Central memory CD8-positive, alpha-beta T cell (primary cell): Measurements from ENCODE around the gene ADARB1.

ENCODE experiments used
- ATAC-seq: fragments of 150-1000 bp; cut with Tn5 transposase; replicated peaks from 2 replicates; pipeline ENCODE4 v1.10.0; 2022; ENCODE audit warnings: mild to moderate bottlenecking, moderate FRiP score, moderate number of reproducible peaks; ENCODE audit not compliant: poor library complexity, severe bottlenecking; ENCODE audit errors: extremely low read depth
- DNase-seq, 2 donors: peaks; one replicate each; pipeline ENCODE4 v3.0.0; 2021; ENCODE audit warnings: low spot score in 2 of 2
- H3K27ac Mint-ChIP-seq: one replicate; pipeline ENCODE4 v1.8.0; 2022; ENCODE audit warnings: low read depth, mild to moderate bottlenecking, moderate library complexity, mixed read lengths
- H3K27me3 Mint-ChIP-seq: one replicate; pipeline ENCODE4 v1.8.0; 2022; ENCODE audit warnings: mixed read lengths
- H3K36me3 Mint-ChIP-seq: one replicate; pipeline ENCODE4 v1.8.0; 2022; ENCODE audit warnings: mild to moderate bottlenecking, moderate library complexity, mixed read lengths; ENCODE audit not compliant: insufficient read depth
- H3K4me1 Mint-ChIP-seq: one replicate; pipeline ENCODE4 v1.8.0; 2022; ENCODE audit warnings: mixed read lengths
- H3K4me3 Mint-ChIP-seq: one replicate; pipeline ENCODE4 v1.8.0; 2022; ENCODE audit warnings: mild to moderate bottlenecking, moderate library complexity, mixed read lengths
- H3K9me3 Mint-ChIP-seq: one replicate; pipeline ENCODE4 v1.8.0; 2022; ENCODE audit warnings: mixed read lengths

The ADARB1 gene

DNA sequence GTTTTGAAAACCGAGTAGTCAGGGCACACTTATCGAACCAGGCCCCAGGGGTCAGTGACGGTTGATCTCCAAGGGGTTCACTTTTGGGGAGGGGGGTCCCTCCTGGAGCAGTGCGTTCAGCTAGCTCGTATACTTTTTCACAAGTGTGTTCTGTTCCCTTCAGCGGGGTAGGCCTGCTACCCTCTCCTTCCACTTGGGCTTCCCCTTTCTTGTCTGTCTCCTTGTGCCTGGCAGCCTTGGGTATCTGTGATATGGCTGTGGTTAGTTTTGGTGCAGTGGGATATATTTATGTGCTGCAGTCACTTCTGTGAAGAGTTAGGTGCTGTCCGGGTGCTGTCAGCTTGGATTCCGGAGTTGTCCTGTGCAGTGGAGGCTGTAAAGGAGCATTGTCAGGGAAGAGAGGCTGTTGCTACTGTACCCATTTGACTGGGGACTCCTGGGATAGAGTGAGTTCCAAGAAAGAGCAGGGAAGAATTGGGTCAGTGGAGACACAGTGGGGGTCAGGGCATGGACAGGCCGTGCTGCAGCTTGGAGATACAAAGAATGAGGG lies 29.7 kb downstream of the ADARB1 start:
- no peaks in the 10 kb centered on the region for H3K27me3 Mint-ChIP-seq
- no peak overlapping the region for H3K27ac Mint-ChIP-seq
- ATAC-seq: no peak
- no peaks in the 10 kb centered on the region for H3K9me3 Mint-ChIP-seq
- H3K4me3 Mint-ChIP-seq: peak overlapping the region; percentile 6
- DNase-seq: no peak
- peaks cover 46% of the 10 kb centered on the region for H3K4me1 Mint-ChIP-seq
- peaks cover 2% of the 10 kb centered on the region for H3K36me3 Mint-ChIP-seq

GRCh38 chr21:45104560-45104959 lies 30.2 kb downstream of the ADARB1 start:
- peak overlapping the region; percentile 33 for H3K27ac Mint-ChIP-seq
- no peaks in the 10 kb centered on the region for H3K9me3 Mint-ChIP-seq
- peaks cover 2% of the 10 kb centered on the region for H3K36me3 Mint-ChIP-seq
- ATAC-seq (peak; percentile 28), DNase-seq (no peak)
- no peaks in the 10 kb centered on the region for H3K27me3 Mint-ChIP-seq
- peak overlapping the region; percentile 17 for H3K4me3 Mint-ChIP-seq
- peaks cover 50% of the 10 kb centered on the region for H3K4me1 Mint-ChIP-seq

- Mint-ChIP-seq H3K36me3 (peaks cover 2% of the 10 kb centered on the region), H3K27ac (no peak overlapping the region), H3K4me1 (peaks cover 56% of the 10 kb centered on the region), H3K9me3 (no peaks in the 10 kb centered on the region), H3K27me3 (no peaks in the 10 kb centered on the region), H3K4me3 (no peak overlapping the region)
- DNase-seq: no peak
- no peak for ATAC-seq
Observed at GRCh38 chr21:45105906-45106485, 31.6 kb downstream of the ADARB1 start.

DNA sequence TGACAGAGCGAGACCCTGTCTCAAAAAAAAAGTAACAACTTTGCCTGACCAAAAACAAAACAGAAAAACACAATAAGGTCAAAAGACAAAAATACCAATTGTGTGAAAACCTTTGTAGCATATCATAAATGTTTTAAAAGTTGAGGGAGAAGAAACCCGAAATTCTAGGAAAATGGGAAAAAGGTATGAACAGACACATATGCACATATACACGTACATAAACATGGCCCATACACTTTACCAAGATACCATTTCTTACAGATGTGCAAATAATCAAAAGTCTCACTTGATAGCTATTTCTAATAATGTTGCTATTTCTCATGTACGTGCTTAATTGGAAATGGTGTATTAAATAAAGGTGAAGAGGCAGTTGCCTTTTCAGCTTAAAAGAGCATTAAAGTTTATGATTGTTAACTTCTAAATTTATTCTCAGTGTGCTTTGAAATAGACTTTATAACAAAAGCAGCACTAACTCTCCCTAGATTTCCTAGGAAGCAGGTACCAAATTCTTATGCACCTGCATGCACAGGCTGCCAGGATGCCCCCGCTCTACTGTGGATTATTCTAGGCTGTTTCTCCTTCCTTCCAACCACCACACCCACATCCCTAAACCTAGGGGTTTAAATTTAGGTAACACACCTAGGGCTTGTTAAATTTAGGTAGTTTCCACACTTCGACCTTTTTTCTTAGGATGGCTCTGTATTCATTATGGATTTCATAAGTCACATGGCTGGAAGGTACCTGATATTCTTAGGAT lies 33.8 kb downstream of the ADARB1 start:
- peaks cover 66% of the 10 kb centered on the region for H3K4me1 Mint-ChIP-seq
- no peaks in the 10 kb centered on the region for H3K27me3 Mint-ChIP-seq
- no peak overlapping the region for H3K27ac Mint-ChIP-seq
- H3K4me3 Mint-ChIP-seq: no peak overlapping the region
- no peak for ATAC-seq
- H3K9me3 Mint-ChIP-seq: no peaks in the 10 kb centered on the region
- DNase-seq: no peak
- peaks cover 2% of the 10 kb centered on the region for H3K36me3 Mint-ChIP-seq

GRCh38 chr21:45108808-45109781 lies 34.7 kb downstream of the ADARB1 start:
- Mint-ChIP-seq H3K9me3 (no peaks in the 10 kb centered on the region), H3K36me3 (peaks cover 4% of the 10 kb centered on the region), H3K27ac (no peak overlapping the region), H3K27me3 (no peaks in the 10 kb centered on the region), H3K4me1 (peaks cover 62% of the 10 kb centered on the region), H3K4me3 (peak overlapping the region; percentile 57)
- DNase-seq (no peak), ATAC-seq (no peak)

DNA sequence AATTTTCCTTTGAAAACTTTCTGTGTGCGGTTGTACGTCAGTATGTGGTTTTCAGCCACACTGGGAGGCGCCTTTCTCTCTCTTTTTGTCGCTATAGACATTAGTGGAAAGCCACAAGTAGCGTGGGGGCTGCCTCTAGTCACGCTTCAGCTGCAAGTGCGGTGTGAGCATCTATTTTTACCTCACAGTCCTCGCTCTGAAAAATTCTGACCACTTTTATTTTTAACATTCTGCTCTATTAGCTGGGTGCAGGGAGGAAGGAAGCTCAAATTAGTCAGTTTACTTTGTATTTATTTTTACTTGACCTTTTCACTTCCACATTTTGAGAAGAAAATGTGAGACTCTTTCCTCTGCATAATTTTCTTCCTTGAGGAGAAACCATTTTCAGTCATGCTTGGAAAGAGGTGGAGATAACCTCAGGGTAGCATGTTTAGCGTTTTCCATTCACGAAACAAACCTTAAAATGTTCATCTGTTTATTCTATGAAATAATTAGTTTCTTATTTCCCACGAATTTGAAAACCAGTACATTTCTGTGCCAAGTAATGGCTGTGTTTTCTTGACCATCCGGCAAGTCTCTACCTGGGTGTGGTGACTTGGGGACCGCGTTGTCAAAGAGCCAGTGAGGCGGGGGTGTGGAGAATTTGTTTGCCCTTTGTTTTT lies 35.6 kb downstream of the ADARB1 start:
- H3K36me3 Mint-ChIP-seq: peaks cover 4% of the 10 kb centered on the region

GRCh38 chr21:45110873-45111624 lies 36.7 kb downstream of the ADARB1 start:
- Mint-ChIP-seq H3K27ac (no peak overlapping the region), H3K27me3 (no peaks in the 10 kb centered on the region), H3K36me3 (peaks cover 4% of the 10 kb centered on the region), H3K4me3 (no peak overlapping the region), H3K9me3 (no peaks in the 10 kb centered on the region), H3K4me1 (peaks cover 62% of the 10 kb centered on the region)
- DNase-seq: no peak
- ATAC-seq: no peak

More for the DNA sequence above, 35.6 kb downstream of the ADARB1 start:
- Mint-ChIP-seq H3K4me3 (peak overlapping the region; percentile 57), H3K4me1 (peaks cover 59% of the 10 kb centered on the region), H3K27me3 (no peaks in the 10 kb centered on the region), H3K9me3 (no peaks in the 10 kb centered on the region), H3K27ac (peak overlapping the region; percentile 27)
- DNase-seq (no peak), ATAC-seq (peak; percentile 65)

DNA sequence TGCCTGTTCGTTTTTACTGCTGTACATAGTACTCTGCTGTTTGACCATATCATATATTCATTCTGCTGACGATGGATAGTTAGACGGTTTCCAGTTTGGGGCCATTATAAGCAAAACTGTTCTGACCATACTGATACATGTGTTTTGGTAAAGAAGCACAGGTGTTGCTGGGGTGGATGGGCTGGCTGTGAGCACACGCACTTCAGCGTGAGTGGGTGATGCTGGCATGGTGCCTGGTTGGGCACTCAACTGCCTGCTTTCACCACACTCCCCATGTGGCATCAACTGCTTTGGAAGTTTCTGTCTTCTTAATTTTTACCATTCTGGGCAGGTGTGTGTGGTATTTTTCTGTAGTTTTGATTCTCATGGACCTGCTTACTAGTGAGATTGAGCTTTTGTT lies 37.3 kb downstream of the ADARB1 start:
- ATAC-seq: no peak
- Mint-ChIP-seq H3K27me3 (no peaks in the 10 kb centered on the region), H3K36me3 (peaks cover 4% of the 10 kb centered on the region), H3K4me1 (peaks cover 58% of the 10 kb centered on the region), H3K27ac (no peak overlapping the region), H3K4me3 (no peak overlapping the region), H3K9me3 (no peaks in the 10 kb centered on the region)
- no peak for DNase-seq

- Mint-ChIP-seq H3K4me3 (no peak overlapping the region), H3K27me3 (no peaks in the 10 kb centered on the region), H3K9me3 (no peaks in the 10 kb centered on the region), H3K4me1 (peaks cover 59% of the 10 kb centered on the region), H3K36me3 (peaks cover 6% of the 10 kb centered on the region), H3K27ac (no peak overlapping the region)
- no peak for ATAC-seq
- no peak for DNase-seq
Observed at GRCh38 chr21:45112371-45112770, 38.0 kb downstream of the ADARB1 start.

GRCh38 chr21:45113543-45113942 lies 39.2 kb downstream of the ADARB1 start:
- ATAC-seq (no peak), DNase-seq (no peak)
- Mint-ChIP-seq H3K36me3 (peaks cover 7% of the 10 kb centered on the region), H3K4me3 (no peak overlapping the region), H3K27ac (no peak overlapping the region), H3K27me3 (no peaks in the 10 kb centered on the region), H3K4me1 (peaks cover 55% of the 10 kb centered on the region), H3K9me3 (no peaks in the 10 kb centered on the region)

DNA sequence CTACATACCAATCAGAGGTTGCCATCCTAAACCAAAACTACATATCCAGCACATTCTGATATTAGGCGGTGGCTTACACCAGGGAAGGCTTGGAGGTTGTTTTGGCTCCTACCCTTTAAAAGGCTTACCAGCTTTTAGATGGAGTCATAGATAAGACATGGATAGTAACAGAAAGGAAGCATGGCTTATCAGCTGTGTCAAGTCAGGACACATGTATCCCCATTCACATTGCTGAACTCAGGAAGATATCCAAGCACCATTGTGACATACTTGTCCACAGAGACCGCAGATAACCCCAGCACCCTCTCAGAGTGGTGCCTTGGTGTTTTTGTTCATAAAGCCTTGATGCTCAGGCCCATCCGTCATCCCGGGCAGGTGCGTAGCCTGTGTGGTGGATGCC lies 39.7 kb downstream of the ADARB1 start:
- H3K9me3 Mint-ChIP-seq: no peaks in the 10 kb centered on the region
- DNase-seq (no peak), ATAC-seq (no peak)
- no peak overlapping the region for H3K27ac Mint-ChIP-seq
- H3K27me3 Mint-ChIP-seq: no peaks in the 10 kb centered on the region
- peaks cover 50% of the 10 kb centered on the region for H3K4me1 Mint-ChIP-seq
- no peak overlapping the region for H3K4me3 Mint-ChIP-seq
- peaks cover 6% of the 10 kb centered on the region for H3K36me3 Mint-ChIP-seq
